Measurements from ENCODE around the gene RTL5.

- no peak for TF ChIP-seq POLR2AphosphoS5 (IDR thresholded peaks at IDR 0.05)
- no peak for TF ChIP-seq EP300 (conservative IDR thresholded peaks at IDR 0.05; ENCODE audit: poor library complexity, severe bottlenecking)
- TF ChIP-seq CTCF (IDR thresholded peaks at IDR 0.05; ENCODE audit: poor library complexity, severe bottlenecking): no peak
- TF ChIP-seq RAD21 (conservative IDR thresholded peaks at IDR 0.05): no peak
- TF ChIP-seq REST (IDR thresholded peaks at IDR 0.05; ENCODE audit: borderline replicate concordance): no peak
- TF ChIP-seq SMC3 (conservative IDR thresholded peaks at IDR 0.05; ENCODE audit: poor library complexity): no peak
Measured at GRCh38 chrX:72107320-72107719, 24.4 kb downstream of the RTL5 start.
